ENCODE data around the gene LAMB1. TPM values are rescaled to one million over a fixed set of nuclear protein-coding genes. Genes with fewer than 3 reads are reported as not detected.

Gene LAMB1
- total RNA-seq, 1 experiment from 2014 or later = 431 TPM

DNA sequence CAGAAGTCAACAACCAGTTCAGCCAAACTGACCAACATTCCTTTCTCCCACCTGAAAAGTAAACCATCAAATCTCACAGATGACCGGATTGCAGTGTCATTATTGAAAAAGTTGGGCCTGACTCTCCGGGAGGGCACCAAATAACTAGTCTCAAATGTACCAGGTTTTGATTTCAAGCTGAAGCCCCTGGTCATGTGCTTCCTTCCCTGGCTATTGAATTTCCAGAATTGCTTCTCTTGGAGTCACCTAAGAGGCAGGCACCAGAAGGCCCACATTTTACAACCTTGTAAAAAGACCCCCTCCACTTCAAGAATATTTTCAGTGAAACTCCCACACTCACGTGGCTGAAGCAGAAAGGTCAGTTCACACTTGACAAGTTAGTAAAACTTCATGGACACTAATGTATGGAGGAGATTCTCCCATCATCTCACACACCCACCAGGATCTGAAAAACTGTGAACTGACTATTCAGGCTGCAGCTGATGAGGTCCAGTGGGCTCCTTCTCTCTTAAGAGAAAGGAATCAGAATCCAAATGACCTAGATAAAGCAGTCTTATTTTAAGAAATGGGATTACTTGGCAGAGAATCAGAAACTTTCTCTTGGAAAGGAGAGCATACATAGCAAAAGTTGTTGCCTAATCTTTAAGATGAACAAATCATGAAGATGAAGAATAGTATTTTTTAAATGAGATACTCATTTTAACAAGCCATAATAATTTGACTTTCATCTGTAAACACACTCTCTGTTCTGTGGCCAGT lies 58.4 kb downstream of the LAMB1 start:
- no peak for DNase-seq
- no peaks in the 10 kb centered on the region for H3K27me3 ChIP-seq (replicated peaks; ENCODE audit: control insufficient read depth, insufficient read depth, low read length)
- peaks cover 8% of the 10 kb centered on the region for H3K36me3 ChIP-seq (ENCODE audit: control insufficient read depth, insufficient read depth, low read length)
- H3K4me1 ChIP-seq = peaks cover 16% of the 10 kb centered on the region
- ChIA-PET POLR2A (no interaction called here), CTCF (no interaction called here)
- Mint-ChIP-seq H3K27me3 (ENCODE audit: insufficient read depth, unreplicated experiment) (no peaks in the 10 kb centered on the region), H3K27ac (ENCODE audit: unreplicated experiment) (no peak overlapping the region), H3K4me1 (ENCODE audit: low read depth, unreplicated experiment) (peaks cover 40% of the 10 kb centered on the region), H3K9me3 (ENCODE audit: unreplicated experiment) (no peaks in the 10 kb centered on the region), H3K4me3 (ENCODE audit: unreplicated experiment) (no peak overlapping the region), H3K36me3 (ENCODE audit: insufficient read depth, unreplicated experiment) (peaks cover 98% of the 10 kb centered on the region)
- BruUV-seq (replicated peaks) = no TSS peak
- no peak overlapping the region for H3K4me3 ChIP-seq (ENCODE audit: low read depth, low read length)
- TF ChIP-seq CTCF (IDR thresholded peaks at IDR 0.05; ENCODE audit: insufficient read depth in 1 of 2, low read depth in 1 of 2, low read length in 1 of 2, severe bottlenecking in 1 of 2, unreplicated experiment in 1 of 2) = no peak
- intact Hi-C loops (cut with micrococcal nuclease; ENCODE audit: unreplicated experiment) = no loop called here
- H3K9me3 ChIP-seq = no peaks in the 10 kb centered on the region

DNA sequence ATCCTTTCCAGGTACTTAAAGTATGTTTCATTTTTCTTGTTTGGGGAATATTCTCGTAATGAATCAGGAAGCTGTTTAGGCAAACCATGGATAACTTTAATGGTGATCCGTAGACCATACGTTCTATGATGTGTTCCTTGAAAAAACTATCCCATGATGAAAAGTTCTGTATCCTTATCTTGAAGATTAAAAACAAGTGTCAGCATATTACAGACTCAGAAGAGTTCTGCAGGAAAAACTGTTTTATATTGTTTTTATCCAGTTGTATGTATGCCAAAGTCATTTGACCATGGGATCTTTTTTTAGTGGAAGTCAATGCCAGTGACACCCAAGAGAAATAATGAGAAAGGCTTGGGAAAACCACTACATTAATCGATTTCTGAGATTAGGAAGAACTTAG lies 59.9 kb downstream of the LAMB1 start:
- Mint-ChIP-seq H3K4me1 (ENCODE audit: low read depth, unreplicated experiment) (peaks cover 25% of the 10 kb centered on the region), H3K27me3 (ENCODE audit: insufficient read depth, unreplicated experiment) (no peaks in the 10 kb centered on the region), H3K9me3 (ENCODE audit: unreplicated experiment) (no peaks in the 10 kb centered on the region), H3K27ac (ENCODE audit: unreplicated experiment) (no peak overlapping the region), H3K4me3 (ENCODE audit: unreplicated experiment) (no peak overlapping the region), H3K36me3 (ENCODE audit: insufficient read depth, unreplicated experiment) (peaks cover 98% of the 10 kb centered on the region)
- H3K9me3 ChIP-seq = no peaks in the 10 kb centered on the region
- BruUV-seq (replicated peaks) = no TSS peak
- no peak overlapping the region for H3K4me3 ChIP-seq (ENCODE audit: low read depth, low read length)
- CTCF ChIA-PET = no interaction called here
- peaks cover 9% of the 10 kb centered on the region for H3K36me3 ChIP-seq (ENCODE audit: control insufficient read depth, insufficient read depth, low read length)
- POLR2A ChIA-PET = no interaction called here
- TF ChIP-seq CTCF (IDR thresholded peaks at IDR 0.05; ENCODE audit: insufficient read depth in 1 of 2, low read depth in 1 of 2, low read length in 1 of 2, severe bottlenecking in 1 of 2, unreplicated experiment in 1 of 2) = no peak
- intact Hi-C loops (cut with micrococcal nuclease; ENCODE audit: unreplicated experiment) = no loop called here
- no peaks in the 10 kb centered on the region for H3K27me3 ChIP-seq (replicated peaks; ENCODE audit: control insufficient read depth, insufficient read depth, low read length)
- H3K4me1 ChIP-seq = peaks cover under 1% of the 10 kb centered on the region; the same call in 1 of the 2 replicates
- no peak for DNase-seq

- POLR2A ChIA-PET = interaction anchor here (1.1 kb wide), 1 partner anchor 13 kb away, joined by 13 read pairs; no protein-coding TSS in a partner anchor
- DNase-seq = no peak
- no peaks in the 10 kb centered on the region for H3K27me3 Mint-ChIP-seq (ENCODE audit: insufficient read depth, unreplicated experiment)
- H3K4me1 Mint-ChIP-seq (ENCODE audit: low read depth, unreplicated experiment) = peaks cover 18% of the 10 kb centered on the region
- CTCF ChIA-PET = interaction anchor here (0.6 kb wide), 1 partner anchor 155 kb away, joined by 9 read pairs; no protein-coding TSS in a partner anchor
- no peaks in the 10 kb centered on the region for H3K9me3 Mint-ChIP-seq (ENCODE audit: unreplicated experiment)
- TSS peak; percentile 6 for BruUV-seq (replicated peaks)
- Histone ChIP-seq H3K4me3 (ENCODE audit: low read depth, low read length) (no peak overlapping the region), H3K4me1 (no peaks in the 10 kb centered on the region), H3K27me3 (replicated peaks; ENCODE audit: control insufficient read depth, insufficient read depth, low read length) (no peaks in the 10 kb centered on the region), H3K36me3 (ENCODE audit: control insufficient read depth, insufficient read depth, low read length) (peaks cover 5% of the 10 kb centered on the region), H3K9me3 (no peaks in the 10 kb centered on the region)
- H3K27ac Mint-ChIP-seq (ENCODE audit: unreplicated experiment) = peak overlapping the region; percentile 63
- H3K4me3 Mint-ChIP-seq (ENCODE audit: unreplicated experiment) = no peak overlapping the region
- intact Hi-C loops (cut with micrococcal nuclease; ENCODE audit: unreplicated experiment) = no loop called here
- peaks cover 98% of the 10 kb centered on the region for H3K36me3 Mint-ChIP-seq (ENCODE audit: insufficient read depth, unreplicated experiment)
- TF ChIP-seq CTCF (IDR thresholded peaks at IDR 0.05; ENCODE audit: insufficient read depth in 1 of 2, low read depth in 1 of 2, low read length in 1 of 2, severe bottlenecking in 1 of 2, unreplicated experiment in 1 of 2) = no peak
These were observed 62.0 kb downstream of the LAMB1 start for GRCh38 chr7:107940951-107941350.

All from Caco-2 (cell line).